HG03097 (cell line): ENCODE data around the gene RAD51B.

Source experiments
- ATAC-seq: cut with Tn5 transposase; IDR thresholded peaks from one replicate; pipeline ENCODE4 v1.9.1; 2021; ENCODE audit not compliant: unreplicated experiment, low FRiP score

The RAD51B gene

DNA sequence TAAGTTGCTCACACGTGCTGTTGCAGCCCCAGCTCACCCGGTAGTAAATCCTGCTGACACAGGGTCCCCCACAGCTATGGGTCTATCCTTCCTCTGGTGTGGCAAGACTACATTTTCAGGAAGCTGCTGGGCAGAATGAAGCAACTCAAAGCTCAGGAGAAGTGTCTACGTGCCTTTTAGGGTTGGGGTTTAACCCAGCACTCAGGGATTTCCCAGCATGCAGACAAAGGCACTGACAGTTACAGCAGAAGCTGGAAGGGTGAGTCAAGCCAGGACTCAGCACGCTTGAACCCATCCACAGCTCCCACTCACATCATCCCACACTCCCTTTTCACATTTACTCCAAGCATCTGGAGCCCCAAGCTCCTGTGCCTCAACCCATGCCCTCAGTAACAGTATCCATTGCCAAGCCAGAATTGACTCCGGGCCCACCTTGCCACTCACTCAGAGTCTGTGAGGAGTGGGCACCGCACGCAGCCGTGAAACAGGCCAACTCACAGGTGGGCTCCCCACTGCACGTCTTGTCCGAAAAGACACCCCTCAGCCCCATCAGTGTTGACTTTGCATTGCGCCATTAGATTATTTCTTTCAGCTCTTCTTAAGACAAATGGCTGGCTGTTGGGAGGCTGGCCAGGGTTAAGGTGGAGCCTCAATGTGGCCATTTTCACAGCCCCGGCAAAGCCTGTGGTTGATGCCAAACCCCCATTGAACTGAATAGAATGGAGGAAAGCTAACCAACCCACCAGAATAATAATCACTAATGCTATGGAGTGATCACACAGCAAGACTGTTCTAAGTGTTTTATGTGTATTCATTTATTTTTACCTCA lies 913.7 kb downstream of the RAD51B start:
- ATAC-seq = no peak

DNA sequence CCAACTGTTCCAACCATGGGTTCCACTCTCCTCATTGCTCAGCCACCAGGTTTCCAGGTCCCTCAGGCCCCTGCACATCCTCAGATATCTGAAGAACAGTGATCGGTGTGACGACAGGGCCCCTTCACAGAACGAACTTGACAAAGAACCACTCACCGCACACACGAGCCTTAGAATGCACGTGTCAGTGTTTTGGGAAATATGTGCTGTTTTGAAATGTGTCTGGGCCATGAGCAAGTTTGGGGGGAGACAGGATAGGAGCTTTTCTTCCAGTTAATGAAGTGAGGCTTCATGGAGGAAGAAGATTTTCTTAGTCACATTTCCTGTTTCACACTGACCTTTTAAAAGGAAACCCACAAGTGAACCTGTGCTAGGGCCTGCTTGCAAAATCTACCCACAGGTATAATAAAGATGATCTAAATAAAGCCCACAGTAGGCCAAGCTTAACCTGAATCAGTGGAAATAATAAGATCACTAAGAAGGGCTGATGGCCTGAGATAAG lies 914.7 kb downstream of the RAD51B start:
- ATAC-seq = peak; percentile 57

DNA sequence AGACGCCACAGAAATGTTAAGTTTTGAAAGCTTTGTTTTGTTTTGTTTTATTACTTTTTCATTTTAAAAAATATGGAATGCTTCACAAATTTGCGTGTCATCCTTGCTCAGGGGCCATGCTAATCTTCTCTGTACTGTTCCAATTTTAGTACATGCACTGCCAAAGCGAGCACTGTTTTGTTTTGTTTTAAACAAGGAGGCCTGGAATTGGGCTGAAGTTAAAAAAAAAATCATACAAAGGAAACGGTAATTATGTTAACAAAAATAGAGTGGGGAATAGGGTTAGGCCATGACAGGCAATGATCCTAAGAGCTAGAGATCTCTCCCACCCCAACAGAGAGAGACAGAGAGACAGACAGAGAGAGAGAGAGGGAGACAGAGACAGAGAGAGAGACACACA lies 916.3 kb downstream of the RAD51B start:
- ATAC-seq = no peak

DNA sequence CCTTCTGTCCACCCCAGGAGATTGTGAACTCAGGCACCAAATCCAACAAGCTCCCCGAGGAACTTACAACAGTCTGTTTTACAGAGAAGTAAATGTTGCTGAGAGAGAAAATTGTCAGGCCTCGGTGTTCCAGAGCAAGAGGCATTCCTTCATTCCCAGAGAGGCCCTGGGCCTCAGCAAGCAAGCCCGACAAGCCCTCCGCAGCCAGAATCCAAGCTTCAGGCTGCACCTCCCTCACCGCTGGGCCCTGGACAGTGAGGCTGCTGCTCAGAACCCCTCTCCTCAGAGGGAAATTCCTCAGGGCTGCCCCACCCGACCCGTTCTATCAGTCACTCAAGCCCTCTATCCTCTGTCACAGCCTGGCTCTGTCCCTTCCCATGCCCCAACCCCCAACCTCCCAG lies 916.9 kb downstream of the RAD51B start:
- no peak for ATAC-seq

DNA sequence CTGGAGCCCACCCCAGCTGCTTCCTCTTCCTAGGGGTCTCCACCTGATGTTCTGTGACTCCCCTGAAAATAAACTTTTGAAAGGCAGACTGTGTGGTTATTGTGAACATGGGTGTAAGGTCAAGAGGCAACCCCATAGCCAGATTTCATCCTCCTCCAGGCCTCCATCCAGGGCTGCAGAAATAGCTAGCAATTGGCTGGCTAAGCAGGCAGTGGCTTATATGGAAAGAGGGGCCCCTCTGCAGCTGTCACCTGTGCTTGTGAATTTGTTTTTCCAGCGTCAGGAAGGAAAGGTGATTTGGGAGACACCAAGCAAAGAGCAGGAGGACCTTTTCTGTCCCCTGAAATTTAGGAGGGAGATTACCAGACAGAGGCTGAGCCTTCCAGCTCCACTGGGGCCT lies 917.5 kb downstream of the RAD51B start:
- ATAC-seq = no peak

DNA sequence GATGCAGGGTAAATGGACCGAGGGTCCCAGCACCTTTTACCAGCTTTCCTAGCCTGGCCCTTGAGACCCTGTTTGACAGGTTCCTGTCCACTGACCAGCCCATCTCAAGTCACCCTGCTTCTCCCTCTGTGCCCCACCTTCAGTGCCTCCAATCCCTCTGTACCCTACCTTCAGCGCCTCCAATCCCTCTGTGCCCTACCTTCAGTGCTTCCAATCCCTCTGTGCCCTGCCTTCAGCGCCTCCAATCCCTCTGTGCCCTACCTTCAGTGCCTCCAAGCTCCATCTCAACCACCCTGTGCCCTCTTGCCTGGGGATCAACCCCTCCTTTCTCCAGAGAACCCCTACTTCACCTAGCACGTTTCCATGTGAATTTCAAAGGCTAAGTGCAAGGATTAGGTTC lies 919.0 kb downstream of the RAD51B start:
- no peak for ATAC-seq

DNA sequence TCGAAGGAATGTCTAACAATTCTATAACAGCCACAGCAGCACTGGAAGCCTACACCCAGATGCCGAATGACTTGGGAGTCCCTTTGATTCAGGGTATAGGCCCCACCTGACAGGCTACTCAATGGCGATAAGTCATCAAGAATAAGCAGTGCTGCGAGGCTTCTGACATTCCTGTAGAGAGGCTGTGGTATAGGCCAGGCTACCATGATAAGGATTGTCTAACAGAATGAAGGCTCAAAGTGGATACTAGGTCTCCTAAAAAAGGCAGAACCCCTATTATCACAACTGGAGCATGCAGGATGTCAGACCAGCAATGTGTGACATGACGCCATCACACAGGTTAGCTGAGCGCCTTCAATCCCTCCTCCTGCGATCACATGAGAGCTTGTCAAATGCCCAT lies 920.1 kb downstream of the RAD51B start:
- no peak for ATAC-seq

DNA sequence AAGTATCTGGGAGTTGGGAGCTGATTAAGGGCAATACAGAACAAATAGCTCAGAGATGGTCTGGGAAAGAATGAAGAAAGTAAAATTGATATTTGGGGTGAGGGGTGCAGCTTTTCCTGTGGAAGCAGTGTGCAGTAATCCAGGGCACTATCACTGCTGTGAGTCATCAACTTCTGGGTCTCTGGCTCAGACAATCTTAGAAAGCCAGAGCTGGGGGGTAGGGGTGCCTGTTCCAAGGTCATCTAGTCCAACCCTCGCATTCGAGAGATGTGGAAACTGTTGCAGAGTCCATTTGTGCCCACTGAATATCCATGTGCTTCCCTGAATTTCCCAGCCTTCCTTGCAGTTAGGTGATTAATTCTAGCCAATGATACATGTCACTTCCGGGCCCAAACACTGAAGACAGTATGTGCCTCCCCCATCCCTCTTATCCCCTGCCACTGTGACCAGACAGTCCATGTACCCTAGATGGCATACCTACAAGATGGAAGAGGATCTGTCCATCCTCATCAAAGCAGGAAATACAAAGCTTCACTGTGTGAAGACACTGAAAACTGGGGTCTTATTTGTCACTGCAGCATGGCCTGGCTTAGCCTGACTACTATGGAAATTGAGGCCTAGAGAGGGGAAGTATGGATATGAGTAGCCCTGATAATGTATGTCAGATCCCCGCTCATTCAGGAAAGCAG lies 921.4 kb downstream of the RAD51B start:
- no peak for ATAC-seq

DNA sequence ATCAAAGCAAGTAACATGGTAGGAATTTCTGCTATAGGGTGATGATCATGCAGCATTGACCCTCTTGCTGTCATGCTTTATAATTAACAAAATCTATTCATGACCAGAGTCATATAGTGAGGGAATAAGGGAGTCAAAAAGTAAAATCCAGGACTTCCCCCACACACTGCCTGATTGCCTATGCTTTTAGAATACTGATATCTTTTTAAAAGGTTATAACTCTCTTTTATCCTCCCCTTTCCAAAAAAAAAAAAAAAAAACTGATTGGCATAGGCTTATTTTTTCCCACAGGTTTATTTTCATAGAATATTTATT lies 921.9 kb downstream of the RAD51B start:
- ATAC-seq = no peak

DNA sequence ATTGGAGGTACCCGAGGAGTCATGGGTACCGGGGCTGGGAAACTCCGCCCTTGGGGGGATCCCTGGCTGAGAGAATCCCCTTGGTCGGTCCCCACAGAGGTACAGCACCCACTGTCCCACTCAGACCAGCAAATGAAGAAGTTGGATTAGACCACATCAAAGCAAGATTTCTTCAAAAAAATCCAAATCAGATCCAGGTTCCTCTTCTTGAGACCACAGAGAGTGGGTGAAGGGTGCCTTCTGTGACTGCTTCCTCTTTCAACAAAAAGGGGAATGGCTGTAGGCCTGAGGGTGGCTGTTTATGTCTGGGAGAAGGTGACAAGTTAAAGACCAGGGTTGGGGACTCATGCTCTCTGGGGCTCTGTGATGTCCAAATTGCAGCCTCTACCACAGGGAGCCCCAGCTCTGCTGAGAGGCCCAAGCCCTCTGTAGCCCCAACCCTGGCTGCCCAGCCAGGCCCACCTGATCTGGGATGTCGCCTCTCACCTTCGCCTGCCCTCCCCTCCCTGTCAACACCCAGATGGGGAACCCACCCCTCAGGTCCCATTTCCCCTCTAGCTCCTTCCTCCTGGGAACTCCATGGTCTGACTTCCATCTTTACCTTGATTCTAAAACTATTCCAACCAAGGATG lies 922.4 kb downstream of the RAD51B start:
- peak; percentile 59 for ATAC-seq

DNA sequence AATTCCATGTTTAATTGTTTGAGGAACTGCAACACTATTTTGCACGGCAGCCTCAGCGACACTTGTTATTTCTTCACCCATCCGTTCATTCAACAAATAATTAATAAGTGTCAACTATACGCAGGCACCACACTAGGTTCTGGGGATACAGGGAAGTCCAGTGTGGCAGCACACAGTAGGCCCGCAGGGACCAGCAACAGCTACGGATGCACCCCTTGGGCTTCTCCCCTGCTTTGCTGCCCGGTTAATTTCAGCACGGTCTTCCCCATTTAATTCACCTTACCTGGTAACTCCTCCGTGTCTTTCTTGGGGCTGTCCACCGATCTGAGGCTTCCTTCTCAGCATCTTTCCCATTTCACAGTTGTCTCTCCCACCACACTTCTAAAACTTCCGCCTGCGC lies 925.0 kb downstream of the RAD51B start:
- no peak for ATAC-seq

DNA sequence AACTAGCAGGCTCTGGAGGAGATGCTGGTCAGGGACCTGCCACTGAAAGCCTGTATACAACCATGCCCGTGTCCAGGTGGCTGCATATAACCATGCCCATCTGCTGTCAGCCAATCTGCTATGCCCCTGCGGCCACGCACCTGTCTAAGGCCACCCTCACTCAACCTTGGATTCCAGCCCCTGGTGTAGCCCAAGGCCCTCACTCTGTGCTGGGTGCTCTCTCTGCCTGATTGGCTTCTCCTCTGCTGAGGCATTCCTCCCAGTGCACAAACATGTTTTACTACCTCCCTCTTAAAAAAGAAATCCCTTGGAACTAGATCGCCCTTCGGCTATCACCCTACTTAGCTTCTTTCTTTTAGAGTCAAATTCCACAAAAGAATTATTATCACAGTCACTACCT lies 927.8 kb downstream of the RAD51B start:
- no peak for ATAC-seq

DNA sequence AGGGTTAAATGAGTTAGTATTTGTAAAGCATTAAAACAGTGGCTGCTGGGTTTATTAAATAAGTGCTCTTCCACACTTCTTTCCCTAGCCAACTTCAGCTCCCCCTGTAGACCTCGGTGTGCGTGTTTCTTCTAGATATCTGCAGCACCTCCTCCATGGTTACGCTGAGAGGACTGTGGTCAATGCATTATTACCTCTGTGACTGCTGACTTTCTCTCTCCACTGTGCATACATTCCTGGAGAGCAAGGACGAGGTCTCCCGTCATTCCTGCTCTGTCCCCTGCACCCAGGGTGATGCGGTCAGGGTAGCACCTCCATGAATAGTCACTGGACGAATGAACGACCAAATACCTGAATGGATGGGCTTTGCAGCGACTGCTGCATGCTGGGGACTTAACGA lies 928.7 kb downstream of the RAD51B start:
- no peak for ATAC-seq

DNA sequence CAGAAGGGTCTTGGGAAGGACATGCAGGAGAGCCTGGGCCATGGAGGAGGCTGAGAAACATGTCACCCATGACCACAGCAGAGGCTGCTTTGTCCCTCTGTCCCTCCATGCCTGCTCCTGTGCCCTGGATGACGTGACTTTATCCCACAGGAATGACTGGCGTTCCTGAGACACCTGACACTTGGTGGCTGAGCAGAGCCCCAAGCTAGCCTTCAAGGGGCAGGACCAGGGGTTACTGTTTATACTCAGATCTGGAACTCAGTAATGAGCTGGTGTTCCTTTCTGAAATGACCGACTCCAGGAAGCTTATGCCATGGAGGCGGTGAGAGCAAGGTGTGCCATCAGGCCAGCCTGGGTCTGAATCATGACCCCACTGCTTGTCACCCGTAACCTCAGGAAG lies 929.1 kb downstream of the RAD51B start:
- ATAC-seq = no peak

DNA sequence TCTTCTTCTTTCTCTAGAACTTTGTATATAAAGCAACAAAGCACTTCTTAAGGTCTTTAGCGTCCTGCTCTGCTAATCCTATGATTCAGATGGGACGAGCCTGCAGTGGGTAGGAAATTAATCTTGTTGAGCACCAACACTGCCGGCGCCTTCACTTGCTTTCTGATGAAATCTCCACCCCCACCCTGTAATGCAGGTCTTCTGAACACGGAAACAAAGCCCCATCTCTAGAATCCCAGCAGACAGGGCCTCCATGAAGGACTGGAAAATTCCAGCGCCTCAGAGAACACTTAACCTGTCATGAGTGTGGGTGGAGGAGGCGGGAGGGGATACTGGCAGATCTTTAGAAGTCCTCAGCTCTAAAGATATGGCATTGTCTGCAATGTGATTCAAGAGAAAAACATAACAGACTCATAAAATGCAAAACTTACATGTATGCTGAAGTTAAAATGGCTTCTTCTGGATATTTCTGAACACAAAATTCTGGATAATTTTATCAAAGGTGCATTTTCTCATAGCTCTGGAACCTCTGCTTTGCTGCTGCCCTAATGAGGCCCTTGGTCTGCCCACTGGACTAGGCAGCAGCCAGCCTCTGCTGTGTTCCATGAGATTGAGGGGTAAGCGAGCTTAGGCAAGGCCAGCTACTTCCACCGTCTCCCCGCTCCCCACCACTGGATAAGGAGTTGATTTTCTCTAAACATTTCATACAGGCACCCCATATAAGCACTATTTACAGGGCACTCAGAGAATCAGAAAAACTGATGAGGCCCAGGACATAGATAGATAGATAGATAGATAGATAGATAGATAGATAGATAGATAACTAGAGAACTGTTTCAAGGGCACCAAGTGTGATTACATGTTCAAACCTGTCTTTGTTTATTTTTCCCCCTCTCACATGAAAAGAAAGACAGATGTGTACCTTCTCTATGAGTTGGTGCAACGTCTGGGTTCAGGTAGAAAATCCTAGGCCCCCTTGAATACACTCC lies 930.2 kb downstream of the RAD51B start:
- ATAC-seq = no peak

DNA sequence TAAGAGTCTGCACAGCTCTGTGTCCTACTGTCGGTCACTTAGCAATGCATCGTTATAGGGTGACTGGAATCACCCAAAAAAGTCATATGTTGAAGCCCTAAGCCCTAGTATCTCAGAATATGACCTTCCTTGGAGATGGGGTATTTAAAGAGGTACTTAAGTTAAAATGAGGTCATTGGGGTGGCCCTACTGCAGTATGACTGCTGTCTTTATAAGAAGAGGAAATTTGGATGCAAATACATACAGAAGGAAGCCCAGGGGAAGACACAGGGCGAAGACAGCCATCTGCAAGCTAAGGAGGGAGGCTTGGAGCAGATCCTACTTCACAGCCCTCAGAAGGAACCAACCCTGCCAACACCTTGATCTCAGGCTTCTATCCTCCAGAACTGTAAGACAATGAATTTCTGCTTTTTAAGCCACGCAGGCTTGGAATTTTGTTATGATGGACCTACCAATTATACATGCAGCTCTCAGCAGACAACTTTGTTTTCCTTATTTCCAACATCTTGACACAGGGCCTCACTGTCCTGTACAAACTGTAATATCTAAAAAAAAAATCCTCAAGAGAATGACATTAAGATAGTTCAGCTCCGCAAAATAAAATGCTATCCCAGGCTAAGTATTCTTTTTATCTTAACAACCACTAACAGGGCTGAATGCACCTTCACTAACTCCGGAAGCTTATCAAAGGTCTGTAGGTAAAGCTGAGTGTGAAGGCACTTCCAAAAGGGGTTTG lies 932.9 kb downstream of the RAD51B start:
- no peak for ATAC-seq

DNA sequence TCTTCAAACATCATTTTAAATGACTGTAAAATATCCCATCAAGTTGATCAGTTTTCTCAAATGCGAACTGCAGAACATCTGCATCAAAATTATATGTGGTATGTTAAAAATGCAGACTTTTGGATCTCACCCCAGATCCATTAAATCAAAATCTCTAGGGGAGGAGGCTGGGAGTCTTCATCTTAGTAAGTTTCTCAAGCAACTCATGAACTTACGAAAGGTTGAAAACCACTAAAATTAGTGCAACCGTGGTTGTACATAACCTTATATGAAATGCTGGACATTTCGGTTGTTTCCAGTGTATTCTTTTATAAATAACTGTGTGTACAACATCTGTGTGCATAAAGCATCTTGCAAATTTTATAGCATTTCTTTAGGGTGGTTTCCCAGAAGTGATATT lies 934.1 kb downstream of the RAD51B start:
- no peak for ATAC-seq

DNA sequence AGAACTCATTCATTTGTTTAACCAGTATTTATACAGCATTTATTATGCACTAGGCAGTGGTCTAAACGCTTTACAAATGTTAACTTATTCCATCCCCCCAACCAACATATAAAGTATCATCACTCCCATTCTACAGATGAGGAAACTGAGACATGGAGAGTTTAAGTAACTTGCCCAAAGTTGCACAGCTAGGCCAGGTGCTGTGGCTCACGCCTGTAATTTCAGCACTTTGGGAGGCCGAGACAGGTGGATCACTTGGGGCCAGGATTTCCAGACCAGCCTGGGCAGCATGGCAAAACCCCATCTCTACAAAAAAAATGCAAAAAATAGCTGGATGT lies 935.4 kb downstream of the RAD51B start:
- no peak for ATAC-seq

DNA sequence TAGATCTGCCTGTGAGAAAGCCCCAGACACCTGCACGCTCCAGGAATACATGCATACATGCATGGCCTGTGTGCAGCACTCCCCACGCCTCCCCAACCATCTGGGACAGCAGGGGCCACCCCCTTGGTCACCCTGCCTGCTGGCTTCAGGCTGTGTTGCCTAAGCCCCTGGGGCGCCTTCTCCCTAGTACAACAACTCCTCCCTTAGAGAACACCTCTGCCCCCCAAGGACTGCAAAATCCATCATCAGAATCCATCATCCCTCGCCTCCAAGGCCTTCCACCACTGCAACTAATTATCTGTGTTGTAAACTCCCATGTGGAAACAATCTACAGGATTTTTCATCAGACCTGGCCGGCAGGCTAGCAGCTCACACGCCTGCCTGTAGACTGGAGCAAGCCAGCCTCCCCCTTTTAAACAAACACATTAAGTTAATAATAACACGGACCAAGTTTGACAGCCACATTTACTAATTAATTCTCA lies 936.5 kb downstream of the RAD51B start:
- ATAC-seq = no peak

DNA sequence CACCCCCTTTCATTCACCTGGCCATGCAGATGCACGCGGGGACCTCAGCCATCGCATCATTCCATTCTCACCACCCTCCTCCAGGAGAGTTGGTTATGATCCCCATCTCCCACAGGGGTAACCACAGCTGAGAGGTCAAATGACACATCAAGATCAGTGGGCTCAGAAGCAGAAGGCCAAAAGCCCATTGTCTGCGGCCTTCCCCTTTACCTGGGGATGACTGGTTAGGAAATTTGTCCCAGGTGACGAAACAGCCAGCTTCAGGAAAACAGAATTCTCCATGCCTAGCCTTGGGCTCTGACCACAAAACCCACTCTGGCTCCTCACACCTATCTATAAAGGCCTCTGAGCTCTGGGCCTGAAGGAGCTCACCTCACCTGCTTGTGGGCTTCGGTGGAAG lies 937.2 kb downstream of the RAD51B start:
- no peak for ATAC-seq
